Neural cell (in vitro differentiated cells): ENCODE measurements around the gene AP1M1. TPM values are rescaled to one million over a fixed set of nuclear protein-coding genes. Genes with fewer than 3 reads are reported as not detected.

Experiments used
- H2AFZ ChIP-seq: fragments of 200-600, 300-800 bp; sonication (generic), shearing (Covaris generic); 2 replicates; pipeline ENCODE4 v1.6.0; 2014; ENCODE audit warnings: low read depth, mild to moderate bottlenecking, antibody characterized with exemption, low read length, moderate library complexity
- H3F3A ChIP-seq: fragments of 200-600 bp; shearing (Covaris generic); 2 replicates; pipeline ENCODE4 v1.6.1; 2016; ENCODE audit warnings: mild to moderate bottlenecking, moderate library complexity, mixed read lengths, antibody characterized with exemption, low read length; ENCODE audit not compliant: insufficient read depth, poor library complexity, severe bottlenecking
- H3K27ac ChIP-seq: fragments of 200-600, 300-800 bp; sonication (generic), shearing (Covaris generic); 2 replicates; pipeline ENCODE4 v1.5.1; 2014; ENCODE audit warnings: mild to moderate bottlenecking, low read length, moderate library complexity
- H3K27me3 ChIP-seq: fragments of 300-800, 200-600 bp; sonication (generic), shearing (Covaris generic); 2 replicates; pipeline ENCODE4 v1.6.0; 2014; ENCODE audit warnings: mild to moderate bottlenecking, low read depth, low read length, moderate library complexity; ENCODE audit not compliant: insufficient read depth
- H3K36me3 ChIP-seq: fragments of 300-800, 200-600 bp; sonication (generic), shearing (Covaris generic); 2 replicates; pipeline ENCODE4 v1.5.1; 2014; ENCODE audit warnings: mild to moderate bottlenecking, antibody characterized with exemption, low read length, moderate library complexity; ENCODE audit not compliant: insufficient read depth
- H3K4me2 ChIP-seq: fragments of 300-800, 200-600 bp; sonication (generic), shearing (Covaris generic); 2 replicates; pipeline ENCODE4 v1.6.0; 2014; ENCODE audit warnings: mild to moderate bottlenecking, low read length
- H3K4me3 ChIP-seq: fragments of 300-800, 200-600 bp; sonication (generic), shearing (Covaris generic); 2 replicates; pipeline ENCODE4 v1.5.1; 2014; ENCODE audit warnings: mild to moderate bottlenecking, low read length, moderate library complexity
- H3K79me2 ChIP-seq: fragments of 200-600 bp; shearing (Covaris generic); replicated peaks from 2 replicates; pipeline ENCODE4 v1.6.0; 2014; ENCODE audit warnings: mild to moderate bottlenecking, low read length, moderate library complexity; ENCODE audit not compliant: insufficient read depth
- H3K9ac ChIP-seq: fragments of 300-800, 200-600 bp; sonication (generic), shearing (Covaris generic); 2 replicates; pipeline ENCODE4 v1.6.1; 2016; ENCODE audit warnings: mild to moderate bottlenecking, low read length, mixed read lengths
- H3K9me2 ChIP-seq: fragments of 200-600 bp; shearing (Covaris generic); 2 replicates; pipeline ENCODE4 v1.6.1; 2016; ENCODE audit warnings: mild to moderate bottlenecking, low read length, mixed read lengths; ENCODE audit not compliant: insufficient read depth
- H3K9me3 ChIP-seq: fragments of 200-600, 300-800 bp; sonication (generic), shearing (Covaris generic); 2 replicates; pipeline ENCODE4 v1.6.1; 2016; ENCODE audit warnings: mild to moderate bottlenecking, mixed run types, low read length, moderate library complexity, mixed read lengths
- H4K20me1 ChIP-seq: fragments of 200-600 bp; shearing (Covaris generic); 2 replicates; pipeline ENCODE4 v1.6.1; 2016; ENCODE audit warnings: mild to moderate bottlenecking, mixed run types; ENCODE audit not compliant: insufficient read depth
- CTCF ChIP-seq: fragments of 450-650 bp; IDR thresholded peaks from 2 replicates; pipeline ENCODE4 v1.5.1; 2014; ENCODE audit warnings: antibody characterized with exemption, mild to moderate bottlenecking, moderate library complexity; ENCODE audit not compliant: poor library complexity, severe bottlenecking
- EP300 ChIP-seq: fragments of 450-650 bp; conservative IDR thresholded peaks from 2 replicates; pipeline ENCODE4 v1.6.1; 2014; ENCODE audit warnings: antibody characterized with exemption, mild to moderate bottlenecking, moderate library complexity; ENCODE audit not compliant: poor library complexity, severe bottlenecking
- EZH2 ChIP-seq: fragments of 200-600, 300-800 bp; shearing (Covaris generic), sonication (generic); IDR thresholded peaks from 2 replicates; pipeline ENCODE4 v1.6.1; 2014; ENCODE audit warnings: antibody characterized with exemption, low read length, borderline replicate concordance, mild to moderate bottlenecking; ENCODE audit not compliant: insufficient read depth, poor library complexity, severe bottlenecking
- MXI1 ChIP-seq: fragments of 450-650 bp; conservative IDR thresholded peaks from 2 replicates; pipeline ENCODE4 v1.6.1; 2014; ENCODE audit warnings: antibody characterized with exemption, mild to moderate bottlenecking; ENCODE audit not compliant: poor library complexity, severe bottlenecking
- POLR2AphosphoS5 ChIP-seq: IDR thresholded peaks from 2 replicates; pipeline ENCODE4 v1.6.1; 2012
- RAD21 ChIP-seq: fragments of 450-650 bp; conservative IDR thresholded peaks from 2 replicates; pipeline ENCODE4 v1.6.1; 2014; ENCODE audit warnings: antibody characterized with exemption, mild to moderate bottlenecking, moderate library complexity
- REST ChIP-seq: IDR thresholded peaks from 2 replicates; pipeline ENCODE4 v1.6.1; 2012; ENCODE audit warnings: borderline replicate concordance
- SMC3 ChIP-seq: fragments of 450-650 bp; conservative IDR thresholded peaks from 2 replicates; pipeline ENCODE4 v1.6.1; 2014; ENCODE audit warnings: antibody characterized with exemption, mild to moderate bottlenecking, moderate library complexity; ENCODE audit not compliant: poor library complexity
- TAF1 ChIP-seq: IDR thresholded peaks from 2 replicates; pipeline ENCODE4 v1.6.1; 2012; ENCODE audit warnings: low read depth
- polyA plus RNA-seq: library from polyadenylated mRNA; depleted of rRNA; stranded (reverse); fragments of >200 nt; gene quantifications from 2 replicates; pipeline ENCODE4 v1.2.3, GENCODE V29; 2014

The AP1M1 gene
- polyA plus RNA-seq, 1 donor from 2014 or later: 81.4 TPM

GRCh38 chr19:16266586-16266942 lies 68.9 kb downstream of the AP1M1 start:
- TF ChIP-seq RAD21 (no peak), SMC3 (no peak), EP300 (no peak), TAF1 (no peak), MXI1 (no peak), CTCF (no peak)
- Histone ChIP-seq H3K27ac (no peak overlapping the region), H3K9me3 (no peaks in the 10 kb centered on the region), H3K9me2 (no peaks in the 10 kb centered on the region), H3K4me3 (no peak overlapping the region), H3K79me2 (no peaks in the 10 kb centered on the region), H3K4me2 (no peak overlapping the region), H3K9ac (no peak overlapping the region), H3F3A (no peaks in the 10 kb centered on the region), H3K36me3 (no peaks in the 10 kb centered on the region), H4K20me1 (no peaks in the 10 kb centered on the region), H3K27me3 (no peaks in the 10 kb centered on the region), H2AFZ (no peak overlapping the region)

GRCh38 chr19:16268676-16269319 lies 71.1 kb downstream of the AP1M1 start:
- Histone ChIP-seq H3K36me3 (no peaks in the 10 kb centered on the region), H3K9me2 (no peaks in the 10 kb centered on the region), H3K79me2 (no peaks in the 10 kb centered on the region), H2AFZ (no peak overlapping the region), H3K9ac (no peak overlapping the region), H4K20me1 (no peaks in the 10 kb centered on the region), H3K9me3 (no peaks in the 10 kb centered on the region), H3F3A (no peaks in the 10 kb centered on the region), H3K4me2 (no peak overlapping the region), H3K27me3 (no peaks in the 10 kb centered on the region), H3K4me3 (no peak overlapping the region), H3K27ac (no peak overlapping the region)
- no peak for TF ChIP-seq CTCF
- TF ChIP-seq MXI1: no peak
- TF ChIP-seq POLR2AphosphoS5: no peak
- TF ChIP-seq TAF1: no peak
- TF ChIP-seq REST: no peak
- no peak for TF ChIP-seq SMC3
- TF ChIP-seq RAD21: no peak
- no peak for TF ChIP-seq EZH2
- no peak for TF ChIP-seq EP300
